Stimulated activated naive B cell treated with anti-CD40 and anti-IgM and Interleukin-4, amounts not matched to agents 10 μg/mL and 1 μg/mL and 100 μg/mL, for 72 hours (primary cell): ENCODE results near the gene CARNS1.

ENCODE experiments used
- ATAC-seq, 2 donors: fragments of 150-1000 bp; cut with Tn5 transposase; replicated peaks; 2 replicates each; pipeline ENCODE4 v1.10.0; 2021; ENCODE audit warnings: moderate library complexity in 1 of 2
- DNase-seq: peaks from one replicate; pipeline ENCODE4 v3.0.0; 2021
- H3K27ac Mint-ChIP-seq: one replicate; pipeline ENCODE4 v1.8.0; 2022; ENCODE audit warnings: mild to moderate bottlenecking, mixed read lengths
- H3K27me3 Mint-ChIP-seq, 2 donors: one replicate each; pipeline ENCODE4 v1.8.0; 2022; ENCODE audit warnings: mixed read lengths in 2 of 2
- H3K36me3 Mint-ChIP-seq, 2 donors: one replicate each; pipeline ENCODE4 v1.8.0; 2022; ENCODE audit warnings: mixed read lengths in 2 of 2, mild to moderate bottlenecking in 1 of 2
- H3K4me1 Mint-ChIP-seq, 2 donors: one replicate each; pipeline ENCODE4 v1.8.0; 2022; ENCODE audit warnings: mixed read lengths in 2 of 2, mild to moderate bottlenecking in 1 of 2
- H3K4me3 Mint-ChIP-seq, 2 donors: one replicate each; pipeline ENCODE4 v1.8.0; 2022; ENCODE audit warnings: mild to moderate bottlenecking in 2 of 2, mixed read lengths in 2 of 2, moderate library complexity in 1 of 2
- H3K9me3 Mint-ChIP-seq, 2 donors: one replicate each; pipeline ENCODE4 v1.8.0; 2022; ENCODE audit warnings: mixed read lengths in 2 of 2, mild to moderate bottlenecking in 1 of 2

CARNS1 gene

DNA sequence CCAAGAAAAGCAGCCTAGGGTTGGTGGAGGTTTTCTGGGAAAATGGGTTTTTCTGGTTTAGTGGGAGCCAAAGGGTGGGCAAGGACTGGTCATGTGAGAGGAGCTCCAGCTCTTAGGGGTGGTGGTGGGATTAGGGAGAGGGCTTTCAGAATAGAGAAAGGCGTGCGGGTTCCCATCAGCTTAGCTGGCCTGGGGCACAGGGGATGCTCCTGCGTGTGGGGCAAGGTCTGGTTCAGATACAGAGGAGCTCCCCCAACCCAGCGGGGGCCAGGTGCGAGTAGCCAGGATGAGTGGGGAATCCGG lies 52.9 kb downstream of the CARNS1 start:
- Mint-ChIP-seq H3K9me3 (no peaks in the 10 kb centered on the region), H3K27me3 (no peaks in the 10 kb centered on the region), H3K27ac (peak overlapping the region; percentile 96), H3K4me3 (peak overlapping the region; percentile 92 to 93), H3K36me3 (peaks cover 13 to 21% of the 10 kb centered on the region in 2 donors), H3K4me1 (peaks cover 44 to 73% of the 10 kb centered on the region in 2 donors)
- ATAC-seq (peak in 1 of 2 donors; percentile 9), DNase-seq (no peak)

DNA sequence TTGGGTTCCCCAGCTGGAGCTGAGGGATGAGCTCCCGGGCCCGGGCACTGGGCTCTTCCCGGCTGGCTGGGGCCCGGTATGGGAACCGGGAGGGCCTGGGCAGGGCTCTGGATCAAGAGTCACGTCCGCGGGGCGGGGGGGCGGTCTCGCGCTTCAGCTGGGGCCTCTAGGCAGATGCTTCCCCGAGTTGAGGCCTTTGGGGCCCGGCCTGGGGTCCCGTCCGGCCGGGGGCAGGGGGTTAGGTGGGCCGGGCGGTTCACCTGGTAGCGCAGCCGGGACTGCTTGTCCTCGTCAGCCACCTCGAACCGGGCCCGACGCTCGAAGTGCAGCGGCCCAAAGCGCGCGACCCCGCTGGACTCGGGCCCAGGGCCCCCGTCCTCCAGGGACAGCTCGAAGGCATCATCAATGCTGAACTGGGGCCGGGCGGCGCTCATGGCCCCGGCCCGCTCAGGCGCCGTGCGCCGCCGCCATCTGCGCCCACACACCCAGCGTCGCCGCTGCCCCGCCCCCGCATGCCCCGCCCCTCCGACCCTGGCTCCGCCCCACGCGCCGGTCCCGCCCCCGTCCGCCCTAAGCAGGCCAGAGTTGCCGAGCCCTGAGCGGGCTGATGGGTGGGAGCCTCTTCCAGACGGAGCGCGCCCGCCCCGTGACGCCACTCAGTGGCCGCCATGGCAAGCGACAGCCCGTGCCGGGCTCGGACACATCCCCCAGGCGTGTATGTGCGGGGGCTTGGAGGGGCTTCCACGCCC lies 53.5 kb downstream of the CARNS1 start, which contains the start of gene TMEM134:
TSS of gene TMEM134 (minus strand) at position 493 of the 749 bp plus-strand sequence. CDS start at position 434, 59 bp downstream.
- ATAC-seq (peak; percentile 75 to 81), DNase-seq (peak; percentile 89)
- H3K27me3 Mint-ChIP-seq: no peaks in the 10 kb centered on the region

DNA sequence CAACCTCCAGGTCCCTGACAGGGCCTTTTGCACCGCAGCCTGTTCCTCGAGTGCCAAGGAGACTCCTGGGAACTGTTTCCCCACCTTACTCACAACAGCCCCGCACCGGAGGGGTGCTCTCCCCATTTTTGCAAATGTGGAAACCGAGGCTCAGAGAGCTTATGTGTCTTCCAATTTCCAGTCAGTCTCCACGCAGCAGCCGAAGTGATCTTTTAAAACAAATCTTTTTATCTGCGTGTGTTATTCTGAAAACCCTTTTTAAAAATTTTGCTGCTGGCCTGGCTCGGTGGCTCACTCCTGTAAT lies 54.0 kb downstream of the CARNS1 start:
- Mint-ChIP-seq H3K27me3 (no peaks in the 10 kb centered on the region), H3K27ac (peak overlapping the region; percentile 97), H3K9me3 (no peaks in the 10 kb centered on the region), H3K4me3 (peak overlapping the region; percentile 92 to 93), H3K4me1 (peaks cover 42 to 63% of the 10 kb centered on the region in 2 donors), H3K36me3 (peaks cover 13 to 17% of the 10 kb centered on the region in 2 donors)
- ATAC-seq (no peak), DNase-seq (no peak)

More for the DNA sequence above, 53.5 kb downstream of the CARNS1 start, which contains the start of gene TMEM134:
- peaks cover 44 to 68% of the 10 kb centered on the region in 2 donors for H3K4me1 Mint-ChIP-seq
- H3K36me3 Mint-ChIP-seq: peaks cover 13 to 17% of the 10 kb centered on the region in 2 donors
- no peaks in the 10 kb centered on the region for H3K9me3 Mint-ChIP-seq
- peak within 1 kb of the TSS; percentile 97 for H3K27ac Mint-ChIP-seq
- H3K4me3 Mint-ChIP-seq: peak within 1 kb of the TSS; percentile 92 to 93

DNA sequence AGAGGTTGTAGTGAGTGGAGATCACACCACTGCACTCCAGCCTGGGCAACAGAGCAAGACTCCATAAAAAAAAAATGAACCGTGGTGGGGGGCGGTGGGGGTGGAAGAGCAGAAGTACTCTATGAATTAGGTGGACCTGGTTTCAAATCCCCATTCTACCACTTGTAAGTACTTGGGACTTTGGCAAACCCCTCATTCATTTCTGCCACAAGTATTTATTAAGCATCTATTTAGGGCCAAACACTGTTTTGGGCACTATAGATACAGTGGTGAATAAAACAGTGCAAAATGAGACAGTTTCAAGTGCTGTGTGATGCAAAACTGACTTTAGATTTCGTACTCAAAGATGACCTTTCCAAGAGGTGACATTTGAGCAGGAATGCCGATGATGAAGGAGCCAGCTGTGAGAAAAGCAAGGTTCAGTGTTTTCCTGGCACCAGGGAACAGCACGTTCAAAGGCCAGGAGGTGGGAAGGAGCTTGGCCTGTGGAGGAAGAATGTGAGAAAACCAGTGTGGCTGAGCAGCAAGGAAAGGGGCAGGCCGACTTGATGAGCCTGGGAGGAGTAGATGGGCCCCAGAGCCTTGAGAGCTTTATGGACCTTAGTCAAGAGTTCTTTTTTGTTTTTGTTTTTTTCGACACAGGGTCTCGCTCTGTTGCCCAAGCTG lies 55.0 kb downstream of the CARNS1 start:
- Mint-ChIP-seq H3K4me3 (peak overlapping the region; percentile 92 to 93), H3K27me3 (no peaks in the 10 kb centered on the region), H3K27ac (peak overlapping the region; percentile 97), H3K4me1 (peaks cover 36 to 53% of the 10 kb centered on the region in 2 donors), H3K36me3 (peaks cover 8 to 9% of the 10 kb centered on the region in 2 donors), H3K9me3 (no peaks in the 10 kb centered on the region)
- ATAC-seq (peak; percentile 30 to 49), DNase-seq (no peak)

DNA sequence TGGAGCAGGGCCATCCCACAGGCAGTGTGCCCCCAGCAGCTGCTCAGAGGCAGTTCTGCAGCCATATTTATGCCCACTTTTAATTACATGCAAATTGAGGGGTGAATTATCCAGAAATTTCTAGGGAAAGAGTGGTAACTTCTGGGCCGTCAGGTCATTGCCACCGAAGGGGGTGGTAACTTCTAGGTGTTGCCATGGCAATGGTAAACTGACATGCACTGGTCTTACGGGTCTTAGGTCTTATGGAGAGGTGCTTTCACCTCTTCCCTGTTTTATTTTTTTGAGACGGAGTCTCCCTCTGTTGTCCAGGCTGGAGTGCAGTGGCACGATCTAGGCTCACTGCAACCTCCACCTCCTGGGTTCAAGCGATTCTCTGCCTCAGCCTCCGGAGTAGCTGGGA lies 57.4 kb downstream of the CARNS1 start:
- DNase-seq (no peak), ATAC-seq (no peak)
- no peaks in the 10 kb centered on the region for H3K27me3 Mint-ChIP-seq
- no peak overlapping the region for H3K27ac Mint-ChIP-seq
- peaks cover 0 to 5% of the 10 kb centered on the region in 2 donors for H3K36me3 Mint-ChIP-seq
- H3K4me3 Mint-ChIP-seq: no peak overlapping the region
- no peaks in the 10 kb centered on the region for H3K9me3 Mint-ChIP-seq
- H3K4me1 Mint-ChIP-seq: peaks cover 21 to 33% of the 10 kb centered on the region in 2 donors
